DMS53 (cell line): ENCODE results near the gene HSPA2.
"Not testable (repeated sequence)": the region's sequence is repeated elsewhere in the genome, so short reads cannot be mapped to it uniquely, and the experiment has no call there.

Source experiments
- DNase-seq: peaks from one replicate; lab custom pipeline; 2025; lab: John Stamatoyannopoulos, UW

The HSPA2 gene

GRCh38 chr14:64515053-64515452 is 25.5 kb upstream of the HSPA2 start:
- peak; percentile 27 for DNase-seq

GRCh38 chr14:64516969-64517368 is 23.6 kb upstream of the HSPA2 start:
- DNase-seq: no peak

GRCh38 chr14:64517667-64518066 is 22.9 kb upstream of the HSPA2 start:
- not testable (repeated sequence) for DNase-seq

GRCh38 chr14:64518229-64518628 is 22.3 kb upstream of the HSPA2 start:
- no peak for DNase-seq

GRCh38 chr14:64520699-64521098 is 19.8 kb upstream of the HSPA2 start:
- peak; percentile 6 for DNase-seq

GRCh38 chr14:64522591-64523355 is 17.8 kb upstream of the HSPA2 start:
- DNase-seq: no peak

GRCh38 chr14:64525354-64525753 is 15.2 kb upstream of the HSPA2 start:
- DNase-seq: no peak

- DNase-seq: no peak
Measured at GRCh38 chr14:64531567-64531966, 9.0 kb upstream of the HSPA2 start.

GRCh38 chr14:64536488-64537245 is 3.9 kb upstream of the HSPA2 start:
- no peak for DNase-seq

- peak; percentile 22 for DNase-seq
Measured at GRCh38 chr14:64541261-64541971, 875 bp downstream of the HSPA2 start.

- DNase-seq: peak; percentile 45
Measured at GRCh38 chr14:64541972-64542835, 1.7 kb downstream of the HSPA2 start.

- DNase-seq: peak; percentile 22
Measured at GRCh38 chr14:64542836-64543201, 2.3 kb downstream of the HSPA2 start.

GRCh38 chr14:64544607-64545312 is 4.2 kb downstream of the HSPA2 start:
- no peak for DNase-seq

- DNase-seq: no peak
Measured at GRCh38 chr14:64549016-64549415, 8.5 kb downstream of the HSPA2 start.

GRCh38 chr14:64549791-64550620 is 9.5 kb downstream of the HSPA2 start, which contains the start of gene PPP1R36:
TSS of gene PPP1R36 (plus strand) at chr14:64549961. CDS start at chr14:64549998, 37 bp downstream.
- DNase-seq: peak; percentile 85

GRCh38 chr14:64550621-64551333 is 10.2 kb downstream of the HSPA2 start:
- peak; percentile 45 for DNase-seq

GRCh38 chr14:64554556-64554955 is 14.0 kb downstream of the HSPA2 start:
- DNase-seq: no peak

- DNase-seq: no peak
Measured at GRCh38 chr14:64556526-64556925, 16.0 kb downstream of the HSPA2 start.

- not testable (repeated sequence) for DNase-seq
Measured at GRCh38 chr14:64558216-64558615, 17.7 kb downstream of the HSPA2 start.
